Hepatocyte (in vitro differentiated cells): ENCODE data around the gene NOC3L.

Experiments
- EZH2 ChIP-seq: fragments of 200-600 bp; sonication (generic); IDR thresholded peaks from 2 replicates; pipeline ENCODE4 v1.6.1; 2016; ENCODE audit warnings: antibody characterized with exemption, mild to moderate bottlenecking, borderline replicate concordance
- TF ChIP-seq, protein P1 (sequence below): fragments of 200-600 bp; sonication (generic); IDR thresholded peaks from 2 replicates; pipeline ENCODE4 v1.5.1; 2016; ENCODE audit warnings: antibody characterized with exemption, mild to moderate bottlenecking; ENCODE audit not compliant: poor library complexity

DNA sequence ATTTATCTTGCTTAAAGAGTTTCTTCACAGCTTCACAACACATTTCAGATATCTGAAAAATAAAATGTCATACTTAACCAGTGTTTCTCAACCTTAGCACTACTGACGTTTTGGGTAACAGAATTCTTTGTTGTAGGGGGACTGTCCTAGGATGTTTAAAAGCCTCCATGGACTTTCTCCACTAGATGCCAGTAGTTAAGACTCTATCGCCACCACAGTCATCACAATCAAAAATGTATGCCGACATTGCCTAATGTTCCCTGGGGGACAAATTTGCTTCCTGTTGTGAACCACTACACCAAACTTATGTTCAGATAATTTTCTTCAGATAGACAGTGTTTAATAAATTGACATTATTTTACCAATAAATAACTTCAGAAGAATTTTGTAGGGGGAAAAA is 13.4 kb downstream of the NOC3L start:
- TF ChIP-seq, protein P1, sequence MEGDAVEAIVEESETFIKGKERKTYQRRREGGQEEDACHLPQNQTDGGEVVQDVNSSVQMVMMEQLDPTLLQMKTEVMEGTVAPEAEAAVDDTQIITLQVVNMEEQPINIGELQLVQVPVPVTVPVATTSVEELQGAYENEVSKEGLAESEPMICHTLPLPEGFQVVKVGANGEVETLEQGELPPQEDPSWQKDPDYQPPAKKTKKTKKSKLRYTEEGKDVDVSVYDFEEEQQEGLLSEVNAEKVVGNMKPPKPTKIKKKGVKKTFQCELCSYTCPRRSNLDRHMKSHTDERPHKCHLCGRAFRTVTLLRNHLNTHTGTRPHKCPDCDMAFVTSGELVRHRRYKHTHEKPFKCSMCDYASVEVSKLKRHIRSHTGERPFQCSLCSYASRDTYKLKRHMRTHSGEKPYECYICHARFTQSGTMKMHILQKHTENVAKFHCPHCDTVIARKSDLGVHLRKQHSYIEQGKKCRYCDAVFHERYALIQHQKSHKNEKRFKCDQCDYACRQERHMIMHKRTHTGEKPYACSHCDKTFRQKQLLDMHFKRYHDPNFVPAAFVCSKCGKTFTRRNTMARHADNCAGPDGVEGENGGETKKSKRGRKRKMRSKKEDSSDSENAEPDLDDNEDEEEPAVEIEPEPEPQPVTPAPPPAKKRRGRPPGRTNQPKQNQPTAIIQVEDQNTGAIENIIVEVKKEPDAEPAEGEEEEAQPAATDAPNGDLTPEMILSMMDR: no peak
- TF ChIP-seq EZH2: no peak
